K562 (cell line): ENCODE measurements around the gene DND1. TPM values are rescaled to one million over a fixed set of nuclear protein-coding genes. Genes with fewer than 3 reads are reported as not detected.

Experiments
- ATAC-seq: fragments of 200-7000 bp; cut with Tn5 transposase; 3 replicates; pipeline ENCODE4 v1.9.1; 2020; ENCODE audit warnings: moderate library complexity
- BruUV-seq: library from RNA; stranded (reverse); fragments of 400-500 nt; replicated peaks from 2 replicates; lab custom pipeline; 2021; lab: Mats Ljungman, UMichigan
- CTCF ChIA-PET: fragments of 300-600 bp; formaldehyde crosslinking; extraction: SDS; loops from one replicate; lab custom pipeline; 2021; ENCODE audit warnings: low intra/inter-chr PET ratio; lab: Yijun Ruan, JAX
- POLR2A ChIA-PET: fragments of 300-600, 350-650 bp; sonication (Branson Sonifier 250); formaldehyde crosslinking; extraction: SDS; loops from one replicate; lab custom pipeline; 2021; ENCODE audit warnings: antibody characterized with exemption, inconsistent platforms; lab: Yijun Ruan, JAX
- DNase-seq, 4 experiments: peaks; one replicate each; pipeline versions ENCODE4 v3.0.0 to v3.0.0-alpha.2; 2011 to 2018; ENCODE audit warnings: low spot score in 3 of 4, mixed read lengths in 3 of 4; ENCODE audit errors: extremely low read depth in 1 of 4
- FAIRE-seq: peaks from 2 replicates; lab custom pipeline; 2011; peaks lifted over from hg19 to GRCh38; lab: Jason Lieb, UNC
- H2AFZ ChIP-seq: 2 replicates; pipeline ENCODE4 v1.6.0; 2011; ENCODE audit warnings: low read depth, low read length, control low read depth, inconsistent platforms
- H3K27ac ChIP-seq: fragments of 200-600 bp; 3 replicates; pipeline ENCODE4 v1.8.0; 2011; ENCODE audit warnings: low read depth, mild to moderate bottlenecking, control low read depth, inconsistent platforms, low read length, moderate library complexity, mixed read lengths; ENCODE audit errors: extremely low read depth
- H3K27me3 ChIP-seq, 2 experiments: fragments of 300-600 bp in 1 of 2; 2 replicates in 1 of 2; 3 replicates in 1 of 2; pipeline versions ENCODE4 v1.6.0 to v1.8.0; 2011; ENCODE audit warnings: inconsistent platforms in 2 of 2, low read length in 2 of 2, mild to moderate bottlenecking in 1 of 2, mixed read lengths in 1 of 2, moderate library complexity in 1 of 2; ENCODE audit not compliant: control insufficient read depth in 2 of 2, insufficient read depth in 2 of 2
- H3K36me3 ChIP-seq: fragments of 300-600 bp; 3 replicates; pipeline ENCODE4 v1.8.0; 2011; ENCODE audit warnings: mild to moderate bottlenecking, low read length, inconsistent platforms; ENCODE audit not compliant: control insufficient read depth, insufficient read depth
- H3K4me1 ChIP-seq, 2 experiments: fragments of 200-600 bp in 1 of 2; replicated peaks in 1 of 2; 2 replicates in 1 of 2; 3 replicates in 1 of 2; pipeline versions ENCODE4 v1.5.1 to v1.8.0; 2011; ENCODE audit warnings: inconsistent platforms in 2 of 2, low read length in 2 of 2, mild to moderate bottlenecking in 1 of 2, mixed read lengths in 1 of 2, moderate library complexity in 1 of 2; ENCODE audit not compliant: control insufficient read depth in 2 of 2, insufficient read depth in 2 of 2
- H3K4me2 ChIP-seq: 2 replicates; pipeline ENCODE4 v1.6.1; 2011; ENCODE audit warnings: low read length, control low read depth, inconsistent platforms, mixed read lengths; ENCODE audit not compliant: insufficient read depth
- H3K4me3 ChIP-seq: fragments of 200-600 bp; sonication (generic), shearing (Covaris generic); 2 replicates; pipeline ENCODE4 v1.5.1; 2016; ENCODE audit warnings: control low read depth, inconsistent platforms
- H3K79me2 ChIP-seq: fragments of 200-600 bp; 3 replicates; pipeline ENCODE4 v1.8.0; 2011; ENCODE audit warnings: low read length, inconsistent platforms; ENCODE audit not compliant: control insufficient read depth, insufficient read depth
- H3K9ac ChIP-seq, 2 experiments: 2 replicates each; pipeline versions ENCODE4 v1.6.0 to v1.6.1; 2011; ENCODE audit warnings: low read depth in 2 of 2, low read length in 2 of 2, control low read depth in 1 of 2, inconsistent platforms in 1 of 2, mild to moderate bottlenecking in 1 of 2, mixed read lengths in 1 of 2; ENCODE audit not compliant: insufficient read depth in 1 of 2
- H3K9me1 ChIP-seq: one replicate; pipeline ENCODE4 v1.6.0; 2011; ENCODE audit warnings: inconsistent platforms, mild to moderate bottlenecking, low read length, moderate library complexity; ENCODE audit not compliant: control insufficient read depth, insufficient read depth
- H3K9me3 ChIP-seq: replicated peaks from 2 replicates; pipeline ENCODE4 v1.5.1; 2011; ENCODE audit warnings: low read depth, low read length, inconsistent platforms; ENCODE audit not compliant: control insufficient read depth, insufficient read depth
- H4K20me1 ChIP-seq: replicated peaks from 2 replicates; pipeline ENCODE4 v1.6.1; 2011; ENCODE audit warnings: low read length, inconsistent platforms, mixed read lengths; ENCODE audit not compliant: control insufficient read depth, insufficient read depth
- AFF4 ChIP-seq: sonication (generic); formaldehyde crosslinking; IDR thresholded peaks from 2 replicates; pipeline ENCODE4 v1.8.0; 2023; ENCODE audit warnings: mild to moderate bottlenecking, missing genetic modification reagents
- BRF1 ChIP-seq: IDR thresholded peaks from 3 replicates; pipeline ENCODE4 v1.6.1; 2011; ENCODE audit warnings: borderline replicate concordance, mild to moderate bottlenecking; ENCODE audit not compliant: insufficient read length; ENCODE audit errors: extremely low read depth
- HDAC6 ChIP-seq: IDR thresholded peaks from 2 replicates; pipeline ENCODE4 v1.6.1; 2012; ENCODE audit warnings: low read depth, mild to moderate bottlenecking, control low read depth, inconsistent platforms, low read length, moderate library complexity
- ZBTB33 ChIP-seq: sonication (generic); formaldehyde crosslinking; IDR thresholded peaks from 2 replicates; pipeline ENCODE4 v1.8.1; 2023; ENCODE audit warnings: mild to moderate bottlenecking, missing genetic modification reagents
- ZNF274 ChIP-seq: IDR thresholded peaks from 2 replicates; pipeline ENCODE4 v1.6.1; 2011; ENCODE audit warnings: low read depth, mild to moderate bottlenecking, low read length, moderate library complexity, borderline replicate concordance
- WGBS: fragments of 100-300 bp; shearing (Covaris generic); methylation state at CpG from one replicate; pipeline ENCODE4 v1.1.6; 2016; ENCODE audit warnings: low coverage, mixed read lengths; ENCODE audit not compliant: insufficient coverage; ENCODE audit errors: missing lambda C conversion rate; 5-methylcytosine and 5-hydroxymethylcytosine counted together
- in situ Hi-C: fragments of 300-500 bp; cut with MboI; formaldehyde crosslinking; loops from 4 replicates; pipeline ENCODE4 v1.15.0; 2018; ENCODE audit warnings: inconsistent platforms, mixed read lengths
- intact Hi-C: fragments of 100-400 bp; cut with micrococcal nuclease; formaldehyde crosslinking; loops from 2 replicates; pipeline ENCODE4 v1.14.2; 2022
- polyA plus RNA-seq, 8 experiments: library from polyadenylated mRNA; depleted of rRNA in 4 of 8; stranded (reverse) in 5 of 8; unstranded in 3 of 8; fragments of >200 nt; fragmentation: Nextera tagmentation in 2 of 8; fragmentation: Illumina TruSeq in 1 of 8; extraction: Ambion mirVana in 2 of 8; extraction: Trizol in 1 of 8; gene quantifications; 2 replicates each; pipeline versions ENCODE4 v1.2.1 to v1.2.3, GENCODE V29; 2011 to 2014; ENCODE audit warnings: inconsistent platforms in 1 of 8, missing spikeins in 1 of 8
- total RNA-seq, 7 experiments: library from RNA; depleted of rRNA in 6 of 7; stranded (reverse); fragments of >200 nt in 6 of 7; fragmentation: Illumina TruSeq in 2 of 7; extraction: Trizol in 2 of 7; gene quantifications; 2 replicates each; pipeline versions ENCODE4 v1.2.1 to v1.2.3, GENCODE V29; 2011 to 2021; ENCODE audit warnings: low replicate concordance in 1 of 7

The DND1 gene
- total and polyA plus RNA-seq, 9 of the 15 experiments (the other 6 are each of a cell fraction or from before 2014, with no cell fraction given) = 0.37 to 2.0 (median 0.90) TPM; not detected in 3

- no peak for TF ChIP-seq AFF4 (CRISPR knock-in tag)
Observed at GRCh38 chr5:140630292-140631035, 42.9 kb downstream of the DND1 start (continued).

- DNase-seq = no peak
- intact Hi-C loops (no loop called here), in situ Hi-C loops (no loop called here)
- Histone ChIP-seq H3K27me3 (no peaks in the 10 kb centered on the region), H3K4me1 (peaks cover 0 to 14% of the 10 kb centered on the region in 2 experiments; a peak in 3 of 5 replicates), H3K9me3 (no peaks in the 10 kb centered on the region), H2AFZ (no peak overlapping the region), H3K27ac (no peak overlapping the region), H3K9ac (no peak overlapping the region), H3K4me3 (no peak overlapping the region), H3K36me3 (no peaks in the 10 kb centered on the region), H4K20me1 (no peaks in the 10 kb centered on the region), H3K4me2 (no peak overlapping the region), H3K9me1 (no peaks in the 10 kb centered on the region), H3K79me2 (no peaks in the 10 kb centered on the region)
- no peak for ATAC-seq
- ChIA-PET POLR2A (no interaction called here), CTCF (interaction anchor here (0.6 kb wide), 1 partner anchor 128 kb away, joined by 3 read pairs; no protein-coding TSS in a partner anchor)
- BruUV-seq = no TSS peak
- WGBS = 5% methylated on average over 1 of the region's 1 CpG
- no peak for FAIRE-seq
- TF ChIP-seq ZBTB33 (CRISPR knock-in tag) (no peak), ZNF274 (no peak), BRF1 (no peak), HDAC6 (no peak)
Observed at GRCh38 chr5:140628711-140629110, 44.7 kb downstream of the DND1 start.
